Activated T-helper 1 cell treated with anti-CD3 and anti-CD28 coated beads, Interleukin-12 subunit alpha, Interleukin-12 subunit beta, Interleukin-2, Interleukin-4 antibody, amounts not matched to agents 30 ng/mL and 10 ng/mL and 1 ng/mL, durations not matched to agents 14 hours and 24 hours and 36 hours (primary cell): ENCODE results near the gene HDAC4. TPM values are rescaled to one million over a fixed set of nuclear protein-coding genes. Genes with fewer than 3 reads are reported as not detected.

ENCODE experiments used
- DNase-seq: peaks from one replicate; pipeline ENCODE4 v3.0.0; 2021; ENCODE audit warnings: low spot score
- H3K27ac Mint-ChIP-seq: one replicate; pipeline ENCODE4 v1.8.0; 2021; ENCODE audit warnings: mild to moderate bottlenecking, mixed read lengths
- H3K27me3 Mint-ChIP-seq: one replicate; pipeline ENCODE4 v1.8.0; 2022; ENCODE audit warnings: mild to moderate bottlenecking, moderate library complexity, mixed read lengths; ENCODE audit not compliant: insufficient read depth
- H3K36me3 Mint-ChIP-seq: one replicate; pipeline ENCODE4 v1.8.0; 2021; ENCODE audit warnings: low read depth, mixed read lengths
- H3K4me1 Mint-ChIP-seq: one replicate; pipeline ENCODE4 v1.8.0; 2021; ENCODE audit warnings: low read depth, mixed read lengths
- H3K4me3 Mint-ChIP-seq: one replicate; pipeline ENCODE4 v1.8.0; 2021; ENCODE audit warnings: mild to moderate bottlenecking, moderate library complexity, mixed read lengths
- H3K9me3 Mint-ChIP-seq: one replicate; pipeline ENCODE4 v1.8.0; 2021; ENCODE audit warnings: mixed read lengths
- intact Hi-C: fragments of 100-400 bp; cut with micrococcal nuclease; formaldehyde crosslinking; loops from one replicate; pipeline ENCODE4 v1.15.1; 2024
- total RNA-seq: library from RNA; stranded (reverse); gene quantifications from 2 replicates; pipeline ENCODE4 v1.2.3, GENCODE V29; 2022

HDAC4 gene
- total RNA-seq, 1 donor from 2014 or later, result 41.3 TPM

DNA sequence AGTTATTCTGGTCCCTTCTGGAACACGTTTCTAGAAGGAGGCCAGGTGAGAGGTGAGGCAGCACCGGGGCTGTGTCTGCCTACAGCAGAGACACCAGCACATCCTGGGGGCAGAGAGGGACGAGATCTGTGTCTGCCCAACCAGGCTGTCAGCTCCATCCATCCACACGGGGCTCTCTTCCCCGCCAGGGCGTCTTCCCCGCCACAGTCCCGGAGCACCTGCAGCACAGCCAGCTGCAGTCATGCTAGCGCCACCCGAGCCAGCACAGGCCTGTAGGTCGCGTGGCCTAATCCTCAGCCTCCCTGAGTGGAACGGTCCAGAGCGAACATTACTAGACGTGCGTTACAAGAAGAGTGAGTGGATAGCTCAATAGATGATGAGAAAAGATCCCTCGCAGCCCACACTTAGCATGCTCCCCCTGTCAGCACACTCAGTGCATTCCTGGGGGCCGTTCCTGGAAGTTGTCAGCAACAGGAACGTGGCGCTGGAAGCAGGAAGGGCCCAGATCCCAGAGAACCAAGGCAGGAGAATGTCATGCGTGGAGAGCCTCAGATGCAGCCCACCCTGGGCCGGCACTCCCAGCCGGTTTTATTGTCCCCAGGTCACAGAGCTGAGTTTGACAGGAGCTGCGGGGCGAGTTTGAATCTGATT, 374.0 kb downstream of the HDAC4 start:
- intact Hi-C loops, result no loop called here
- Mint-ChIP-seq H3K9me3 (no peaks in the 10 kb centered on the region), H3K27me3 (peaks cover 6% of the 10 kb centered on the region), H3K4me3 (no peak overlapping the region), H3K27ac (no peak overlapping the region), H3K36me3 (no peaks in the 10 kb centered on the region), H3K4me1 (no peaks in the 10 kb centered on the region)
- DNase-seq, result no peak

DNA sequence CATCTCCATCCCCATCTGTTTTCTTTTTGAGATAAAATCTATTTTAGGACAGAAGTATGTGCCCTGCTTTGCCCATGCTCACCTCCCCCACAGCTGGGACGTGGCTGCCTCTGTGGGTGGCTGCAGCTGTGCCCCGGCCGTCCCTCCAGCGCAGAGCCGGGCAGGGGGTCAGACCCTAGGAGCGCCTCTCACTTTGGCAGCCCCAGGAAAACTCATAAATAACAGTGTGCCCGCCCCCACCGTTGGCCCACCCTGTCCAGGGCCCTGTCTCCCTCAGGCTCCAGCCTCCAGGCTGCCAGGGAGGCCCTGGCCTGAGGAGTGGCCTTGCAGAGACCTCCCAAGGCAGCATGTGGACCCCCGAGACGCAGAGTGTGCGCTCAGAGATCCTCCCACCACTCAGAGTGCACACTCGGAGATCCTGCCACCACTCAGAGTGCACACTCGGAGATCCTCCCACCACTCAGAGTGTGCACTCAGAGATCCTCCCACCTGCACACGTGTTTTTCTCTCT, 374.8 kb downstream of the HDAC4 start:
- DNase-seq, result no peak
- no peaks in the 10 kb centered on the region for H3K36me3 Mint-ChIP-seq
- H3K4me3 Mint-ChIP-seq, result no peak overlapping the region
- H3K27ac Mint-ChIP-seq, result no peak overlapping the region
- H3K4me1 Mint-ChIP-seq, result no peaks in the 10 kb centered on the region
- intact Hi-C loops, result no loop called here
- no peaks in the 10 kb centered on the region for H3K9me3 Mint-ChIP-seq
- H3K27me3 Mint-ChIP-seq, result peaks cover 6% of the 10 kb centered on the region

GRCh38 chr2:239025096-239025801, 375.6 kb downstream of the HDAC4 start:
- H3K4me3 Mint-ChIP-seq, result no peak overlapping the region
- DNase-seq, result no peak
- no peaks in the 10 kb centered on the region for H3K9me3 Mint-ChIP-seq
- no peak overlapping the region for H3K27ac Mint-ChIP-seq
- H3K36me3 Mint-ChIP-seq, result no peaks in the 10 kb centered on the region
- intact Hi-C loops, result no loop called here
- H3K4me1 Mint-ChIP-seq, result no peaks in the 10 kb centered on the region
- peaks cover 2% of the 10 kb centered on the region for H3K27me3 Mint-ChIP-seq

GRCh38 chr2:239024226-239024625, 376.6 kb downstream of the HDAC4 start:
- intact Hi-C loops, result no loop called here
- Mint-ChIP-seq H3K27ac (no peak overlapping the region), H3K36me3 (no peaks in the 10 kb centered on the region), H3K27me3 (peaks cover under 1% of the 10 kb centered on the region), H3K4me3 (no peak overlapping the region), H3K9me3 (no peaks in the 10 kb centered on the region), H3K4me1 (no peaks in the 10 kb centered on the region)
- DNase-seq, result no peak

DNA sequence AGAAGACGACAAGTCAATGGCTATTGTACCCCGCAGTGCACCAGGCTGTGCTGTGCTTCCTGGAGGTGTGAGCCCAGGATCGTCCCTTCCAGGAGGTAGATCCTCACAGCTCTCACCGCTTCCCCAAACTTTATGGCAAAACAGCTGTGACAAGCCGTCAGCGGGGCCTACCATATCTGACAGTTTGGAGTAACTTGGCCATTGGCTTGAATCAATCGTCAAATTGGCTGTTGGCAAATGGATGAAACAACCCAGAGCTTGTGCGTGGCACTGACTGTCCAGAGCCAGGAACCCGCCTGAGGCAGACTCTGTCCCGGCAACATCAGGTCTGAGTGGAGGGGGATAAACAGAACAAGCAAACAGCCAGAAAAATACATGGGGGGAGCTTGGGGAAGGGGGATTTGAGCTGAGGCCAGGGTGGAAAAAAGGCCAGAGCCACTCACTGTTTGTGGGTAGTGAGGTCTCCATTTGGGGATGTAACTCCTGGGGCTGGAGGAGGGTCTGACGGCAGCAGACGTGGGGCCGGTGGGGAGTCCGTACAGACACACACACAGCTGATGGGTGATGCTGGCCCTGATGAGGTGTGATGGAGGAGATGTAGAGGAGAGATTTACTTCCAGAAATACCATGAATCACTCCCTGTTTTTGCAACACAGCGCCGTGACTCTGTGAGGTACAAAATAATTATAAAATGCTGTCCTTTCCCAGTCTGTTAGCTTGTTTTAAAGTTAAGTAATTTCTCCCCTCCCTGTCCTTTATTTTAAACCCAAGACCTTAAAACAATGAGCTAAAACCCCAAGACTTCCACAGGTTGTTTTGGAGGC, 378.2 kb downstream of the HDAC4 start:
- Mint-ChIP-seq H3K4me1 (no peaks in the 10 kb centered on the region), H3K4me3 (no peak overlapping the region), H3K27me3 (no peaks in the 10 kb centered on the region), H3K36me3 (no peaks in the 10 kb centered on the region), H3K9me3 (no peaks in the 10 kb centered on the region), H3K27ac (no peak overlapping the region)
- intact Hi-C loops, result no loop called here
- no peak for DNase-seq

GRCh38 chr2:239021651-239022436, 379.0 kb downstream of the HDAC4 start:
- H3K36me3 Mint-ChIP-seq, result no peaks in the 10 kb centered on the region
- no peak overlapping the region for H3K27ac Mint-ChIP-seq
- no peaks in the 10 kb centered on the region for H3K9me3 Mint-ChIP-seq
- intact Hi-C loops, result no loop called here
- no peaks in the 10 kb centered on the region for H3K27me3 Mint-ChIP-seq
- no peak overlapping the region for H3K4me3 Mint-ChIP-seq
- no peaks in the 10 kb centered on the region for H3K4me1 Mint-ChIP-seq
- no peak for DNase-seq

GRCh38 chr2:239021224-239021623, 379.6 kb downstream of the HDAC4 start:
- H3K27me3 Mint-ChIP-seq, result no peaks in the 10 kb centered on the region
- no peaks in the 10 kb centered on the region for H3K4me1 Mint-ChIP-seq
- no peaks in the 10 kb centered on the region for H3K9me3 Mint-ChIP-seq
- intact Hi-C loops, result no loop called here
- DNase-seq, result no peak
- H3K36me3 Mint-ChIP-seq, result no peaks in the 10 kb centered on the region
- H3K4me3 Mint-ChIP-seq, result no peak overlapping the region
- no peak overlapping the region for H3K27ac Mint-ChIP-seq

DNA sequence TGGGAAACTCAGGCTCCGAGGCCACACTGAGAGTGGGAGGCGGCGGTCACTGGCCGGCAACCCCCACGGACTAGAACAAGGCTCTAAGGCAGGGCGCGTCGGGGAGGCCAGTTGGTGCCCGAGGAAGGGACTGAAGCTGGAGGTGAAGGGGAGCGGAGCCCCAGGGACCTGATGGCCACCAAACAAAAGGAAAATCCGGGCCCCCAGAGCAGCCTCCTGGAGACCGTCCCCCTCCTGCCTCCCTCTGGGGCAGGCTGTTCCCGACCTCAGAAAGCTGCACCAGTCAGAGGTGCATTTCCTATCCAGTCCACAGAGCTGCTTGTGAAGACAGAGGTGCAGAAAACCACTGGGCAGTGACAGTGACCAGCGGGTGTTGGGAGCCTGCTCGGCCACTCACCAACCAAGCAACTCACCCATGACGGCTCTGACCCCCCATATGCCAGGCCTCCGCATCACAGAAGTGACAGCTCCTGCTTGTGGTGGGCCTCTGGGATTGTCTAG, 380.2 kb downstream of the HDAC4 start:
- Mint-ChIP-seq H3K36me3 (no peaks in the 10 kb centered on the region), H3K27me3 (no peaks in the 10 kb centered on the region), H3K4me1 (no peaks in the 10 kb centered on the region), H3K9me3 (no peaks in the 10 kb centered on the region), H3K27ac (no peak overlapping the region), H3K4me3 (no peak overlapping the region)
- intact Hi-C loops, result no loop called here
- DNase-seq, result no peak

DNA sequence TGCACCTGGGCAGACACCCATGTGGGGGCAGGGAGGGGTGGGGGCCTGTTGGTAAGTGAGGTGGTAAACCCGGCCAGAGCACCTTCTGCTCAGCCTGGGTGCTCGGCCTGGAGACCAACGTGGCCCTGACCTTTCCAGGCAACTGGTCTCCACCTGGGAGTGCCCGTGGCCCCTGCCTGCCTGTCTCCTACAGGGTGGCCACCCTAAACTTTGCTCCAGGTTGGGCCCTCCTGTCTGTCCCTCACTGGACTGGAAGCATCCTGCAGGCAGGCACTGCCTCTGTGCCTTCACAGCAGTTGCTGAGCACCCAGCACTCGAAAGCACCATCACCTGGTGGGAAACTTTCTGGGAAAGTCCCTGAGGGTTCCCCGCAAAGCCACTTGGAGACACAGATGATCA, 381.6 kb downstream of the HDAC4 start:
- H3K4me3 Mint-ChIP-seq, result no peak overlapping the region
- intact Hi-C loops, result no loop called here

GRCh38 chr2:239018271-239019182, 382.3 kb downstream of the HDAC4 start:
- intact Hi-C loops, result no loop called here
- H3K36me3 Mint-ChIP-seq, result no peaks in the 10 kb centered on the region
- H3K27me3 Mint-ChIP-seq, result no peaks in the 10 kb centered on the region
- DNase-seq, result no peak
- no peaks in the 10 kb centered on the region for H3K9me3 Mint-ChIP-seq
- no peak overlapping the region for H3K27ac Mint-ChIP-seq
- no peaks in the 10 kb centered on the region for H3K4me1 Mint-ChIP-seq
- H3K4me3 Mint-ChIP-seq, result no peak overlapping the region

More for the DNA sequence above, 381.6 kb downstream of the HDAC4 start:
- DNase-seq, result no peak
- H3K27me3 Mint-ChIP-seq, result no peaks in the 10 kb centered on the region
- H3K4me1 Mint-ChIP-seq, result no peaks in the 10 kb centered on the region
- H3K36me3 Mint-ChIP-seq, result no peaks in the 10 kb centered on the region
- H3K27ac Mint-ChIP-seq, result no peak overlapping the region
- H3K9me3 Mint-ChIP-seq, result no peaks in the 10 kb centered on the region

- Mint-ChIP-seq H3K9me3 (no peaks in the 10 kb centered on the region), H3K27ac (no peak overlapping the region)
Observed at GRCh38 chr2:239017491-239018098, 383.2 kb downstream of the HDAC4 start.

More at GRCh38 chr2:239017491-239018098, 383.2 kb downstream of the HDAC4 start:
- H3K4me1 Mint-ChIP-seq, result no peaks in the 10 kb centered on the region
- intact Hi-C loops, result no loop called here
- no peak for DNase-seq
- H3K4me3 Mint-ChIP-seq, result no peak overlapping the region
- H3K27me3 Mint-ChIP-seq, result no peaks in the 10 kb centered on the region
- H3K36me3 Mint-ChIP-seq, result no peaks in the 10 kb centered on the region
